H54 (cell line): Measurements from ENCODE around the gene RFX4.

Experiments
- DNase-seq: peaks from one replicate; pipeline ENCODE4 v3.0.0; 2011; ENCODE audit warnings: low spot score, mixed read lengths; ENCODE audit not compliant: insufficient read length
- FAIRE-seq: peaks from 3 replicates; lab custom pipeline; 2011; peaks lifted over from hg19 to GRCh38; lab: Jason Lieb, UNC
- POLR2A ChIP-seq: IDR thresholded peaks from 2 replicates; pipeline ENCODE4 v1.6.1; 2011; ENCODE audit warnings: low read depth, mild to moderate bottlenecking, low read length

The RFX4 gene

GRCh38 chr12:106582641-106583230 is at the start of gene RFX4:
TSS of gene RFX4 (plus strand) at chr12:106583004. CDS start at chr12:106583321, 317 bp downstream.
- no peak for TF ChIP-seq POLR2A
- FAIRE-seq = no peak

GRCh38 chr12:106541201-106541600 is 41.6 kb upstream of the RFX4 start:
- DNase-seq (no peak), FAIRE-seq (no peak)
- no peak for TF ChIP-seq POLR2A

More at GRCh38 chr12:106582641-106583230, at the start of gene RFX4:
- DNase-seq = no peak

- TF ChIP-seq POLR2A = no peak
- FAIRE-seq (no peak), DNase-seq (no peak)
Measured at GRCh38 chr12:106551410-106551809, 31.4 kb upstream of the RFX4 start.

GRCh38 chr12:106552228-106552627 is 30.6 kb upstream of the RFX4 start:
- no peak for TF ChIP-seq POLR2A
- DNase-seq (no peak), FAIRE-seq (no peak)

- no peak for DNase-seq
- FAIRE-seq = no peak
- no peak for TF ChIP-seq POLR2A
Measured at GRCh38 chr12:106564678-106565329, 18.0 kb upstream of the RFX4 start.

- TF ChIP-seq POLR2A = no peak
- DNase-seq (no peak), FAIRE-seq (no peak)
Measured at GRCh38 chr12:106566771-106567170, 16.0 kb upstream of the RFX4 start.

- FAIRE-seq = no peak
Measured at GRCh38 chr12:106573239-106573638, 9.6 kb upstream of the RFX4 start.

GRCh38 chr12:106576848-106577247 is 6.0 kb upstream of the RFX4 start:
- FAIRE-seq (no peak), DNase-seq (no peak)
- TF ChIP-seq POLR2A = no peak

More at GRCh38 chr12:106573239-106573638, 9.6 kb upstream of the RFX4 start:
- DNase-seq = no peak
- no peak for TF ChIP-seq POLR2A

- no peak for FAIRE-seq
Measured at GRCh38 chr12:106580671-106581508, 1.9 kb upstream of the RFX4 start.

GRCh38 chr12:106581543-106582248 is 1.1 kb upstream of the RFX4 start:
- DNase-seq = no peak
- no peak for FAIRE-seq
- TF ChIP-seq POLR2A = no peak

More at GRCh38 chr12:106580671-106581508, 1.9 kb upstream of the RFX4 start:
- no peak for DNase-seq
- no peak for TF ChIP-seq POLR2A

- no peak for TF ChIP-seq POLR2A
- FAIRE-seq = no peak
- no peak for DNase-seq
Measured at GRCh38 chr12:106582249-106582591, 584 bp upstream of the RFX4 start.

- DNase-seq = no peak
Measured at GRCh38 chr12:106583242-106584103, 669 bp downstream of the RFX4 start.

More at GRCh38 chr12:106583242-106584103, 669 bp downstream of the RFX4 start:
- no peak for FAIRE-seq
- TF ChIP-seq POLR2A = no peak
